Smooth muscle cell (in vitro differentiated cells): ENCODE measurements around the gene COL8A2. TPM values are rescaled to one million over a fixed set of nuclear protein-coding genes. Genes with fewer than 3 reads are reported as not detected.
A peak's percentile ranks its signal among the peaks of the same experiment; 100 is the strongest.

Experiments
- DNase-seq: peaks from one replicate; lab custom pipeline; 2025; ENCODE audit not compliant: unreplicated experiment; lab: John Stamatoyannopoulos, UW
- H2AFZ ChIP-seq: fragments of 200-600 bp; sonication (generic); 2 replicates; pipeline ENCODE4 v1.6.0; 2016; ENCODE audit warnings: antibody characterized with exemption, low read depth, mild to moderate bottlenecking
- H3F3A ChIP-seq: fragments of 200-600 bp; sonication (generic); 2 replicates; pipeline ENCODE4 v1.6.0; 2017; ENCODE audit warnings: antibody characterized with exemption, low read depth
- H3K27ac ChIP-seq: fragments of 200-600 bp; sonication (generic); 2 replicates; pipeline ENCODE4 v1.5.1; 2016; ENCODE audit warnings: low read depth, mild to moderate bottlenecking
- H3K27me3 ChIP-seq: fragments of 200-600 bp; sonication (generic); 2 replicates; pipeline ENCODE4 v1.6.1; 2016; ENCODE audit warnings: low read depth, mild to moderate bottlenecking
- H3K36me3 ChIP-seq: fragments of 200-600 bp; sonication (generic); 2 replicates; pipeline ENCODE4 v1.5.1; 2016; ENCODE audit warnings: low read depth
- H3K4me1 ChIP-seq: fragments of 200-600 bp; sonication (generic); 2 replicates; pipeline ENCODE4 v1.5.1; 2016; ENCODE audit warnings: low read depth
- H3K4me2 ChIP-seq: fragments of 200-600 bp; sonication (generic); 2 replicates; pipeline ENCODE4 v1.6.0; 2016; ENCODE audit warnings: mild to moderate bottlenecking
- H3K4me3 ChIP-seq: fragments of 200-600 bp; sonication (generic); 2 replicates; pipeline ENCODE4 v1.5.1; 2016; ENCODE audit warnings: mild to moderate bottlenecking
- H3K79me2 ChIP-seq: fragments of 200-600 bp; sonication (generic); 2 replicates; pipeline ENCODE4 v1.6.0; 2016; ENCODE audit warnings: low read depth, mild to moderate bottlenecking
- H3K9ac ChIP-seq: fragments of 200-600 bp; sonication (generic); 2 replicates; pipeline ENCODE4 v1.6.0; 2016; ENCODE audit warnings: low read depth
- H3K9me3 ChIP-seq: fragments of 200-600 bp; sonication (generic); replicated peaks from 2 replicates; pipeline ENCODE4 v1.5.1; 2016; ENCODE audit warnings: low read depth
- H4K20me1 ChIP-seq: fragments of 200-600 bp; sonication (generic); 2 replicates; pipeline ENCODE4 v1.6.0; 2016; ENCODE audit warnings: low read depth
- WGBS: methylation state at CpG from one replicate; pipeline ENCODE4 v1.1.7; 2016; ENCODE audit warnings: low lambda C conversion rate; 5-methylcytosine and 5-hydroxymethylcytosine counted together
- polyA plus RNA-seq: library from polyadenylated mRNA; unstranded; fragments of >200 nt; fragmentation: Nextera tagmentation; extraction: Ambion mirVana; gene quantifications from 2 replicates; pipeline ENCODE4 v1.2.1, GENCODE V29; 2016
- total RNA-seq: library from RNA; depleted of rRNA; stranded (reverse); fragments of >200 nt; gene quantifications from 2 replicates; pipeline ENCODE4 v1.2.3, GENCODE V29; 2014
- TF ChIP-seq, protein P1 (sequence below): fragments of 200-600 bp; sonication (generic); IDR thresholded peaks from 2 replicates; pipeline ENCODE4 v1.5.1; 2017; ENCODE audit warnings: borderline replicate concordance, mild to moderate bottlenecking, antibody characterized with exemption; ENCODE audit not compliant: insufficient read depth, poor library complexity, severe bottlenecking

The COL8A2 gene
- total and polyA plus RNA-seq, 2 experiments from 2014 or later: 21.7 to 59.0 TPM

GRCh38 chr1:36115200-36115669, 9.8 kb downstream of the COL8A2 start:
- WGBS: 64% methylated on average over 14 of the region's 18 CpGs
- no peak for DNase-seq
- no peak overlapping the region for H3K9ac ChIP-seq

DNA sequence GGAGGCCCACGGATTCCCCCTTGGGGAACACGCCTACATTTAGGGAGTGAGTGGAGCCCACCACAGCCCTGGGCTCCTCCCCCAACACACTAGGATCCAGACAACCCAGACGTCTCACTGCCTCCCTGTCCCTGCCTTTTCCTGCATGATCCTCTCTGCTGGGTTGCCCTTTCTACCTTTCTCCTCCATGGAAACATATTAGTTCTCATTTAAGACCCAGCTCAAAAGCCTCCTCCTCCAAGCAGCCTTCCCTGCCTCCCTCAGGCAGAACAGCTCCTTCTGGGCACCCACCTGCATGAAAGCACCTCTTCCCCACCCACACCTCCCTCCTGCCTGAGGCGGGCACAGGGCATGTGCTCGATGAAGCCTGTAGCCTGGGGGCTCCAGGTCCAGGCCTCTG, 10.7 kb downstream of the COL8A2 start:
- H3K27ac ChIP-seq: no peak overlapping the region

More at GRCh38 chr1:36115200-36115669, 9.8 kb downstream of the COL8A2 start:
- Histone ChIP-seq H4K20me1 (no peaks in the 10 kb centered on the region), H3K4me3 (no peak overlapping the region), H3K4me1 (peaks cover 21% of the 10 kb centered on the region), H3K27ac (peak overlapping the region; percentile 53), H3K27me3 (no peaks in the 10 kb centered on the region), H3K79me2 (no peaks in the 10 kb centered on the region), H3K9me3 (no peaks in the 10 kb centered on the region), H3K36me3 (no peaks in the 10 kb centered on the region), H2AFZ (no peak overlapping the region), H3K4me2 (no peak overlapping the region), H3F3A (peaks cover 4% of the 10 kb centered on the region)
- TF ChIP-seq, protein P1, sequence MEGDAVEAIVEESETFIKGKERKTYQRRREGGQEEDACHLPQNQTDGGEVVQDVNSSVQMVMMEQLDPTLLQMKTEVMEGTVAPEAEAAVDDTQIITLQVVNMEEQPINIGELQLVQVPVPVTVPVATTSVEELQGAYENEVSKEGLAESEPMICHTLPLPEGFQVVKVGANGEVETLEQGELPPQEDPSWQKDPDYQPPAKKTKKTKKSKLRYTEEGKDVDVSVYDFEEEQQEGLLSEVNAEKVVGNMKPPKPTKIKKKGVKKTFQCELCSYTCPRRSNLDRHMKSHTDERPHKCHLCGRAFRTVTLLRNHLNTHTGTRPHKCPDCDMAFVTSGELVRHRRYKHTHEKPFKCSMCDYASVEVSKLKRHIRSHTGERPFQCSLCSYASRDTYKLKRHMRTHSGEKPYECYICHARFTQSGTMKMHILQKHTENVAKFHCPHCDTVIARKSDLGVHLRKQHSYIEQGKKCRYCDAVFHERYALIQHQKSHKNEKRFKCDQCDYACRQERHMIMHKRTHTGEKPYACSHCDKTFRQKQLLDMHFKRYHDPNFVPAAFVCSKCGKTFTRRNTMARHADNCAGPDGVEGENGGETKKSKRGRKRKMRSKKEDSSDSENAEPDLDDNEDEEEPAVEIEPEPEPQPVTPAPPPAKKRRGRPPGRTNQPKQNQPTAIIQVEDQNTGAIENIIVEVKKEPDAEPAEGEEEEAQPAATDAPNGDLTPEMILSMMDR: no peak

GRCh38 chr1:36112823-36113222, 12.2 kb downstream of the COL8A2 start:
- no peak for DNase-seq
- TF ChIP-seq, protein P1: no peak
- H3K4me1 ChIP-seq: peaks cover 16% of the 10 kb centered on the region
- H3K36me3 ChIP-seq: no peaks in the 10 kb centered on the region
- no peaks in the 10 kb centered on the region for H3K79me2 ChIP-seq
- H3K9ac ChIP-seq: no peak overlapping the region
- WGBS: 92% methylated on average over 9 of the region's 9 CpGs
- H4K20me1 ChIP-seq: no peaks in the 10 kb centered on the region
- H3K4me3 ChIP-seq: no peak overlapping the region
- H2AFZ ChIP-seq: no peak overlapping the region
- H3K9me3 ChIP-seq: no peaks in the 10 kb centered on the region
- no peaks in the 10 kb centered on the region for H3K27me3 ChIP-seq
- H3K4me2 ChIP-seq: no peak overlapping the region
- no peak overlapping the region for H3K27ac ChIP-seq
- H3F3A ChIP-seq: peaks cover 6% of the 10 kb centered on the region

More for the DNA sequence above, 10.7 kb downstream of the COL8A2 start:
- peaks cover 4% of the 10 kb centered on the region for H3F3A ChIP-seq
- no peak overlapping the region for H3K9ac ChIP-seq
- no peaks in the 10 kb centered on the region for H3K79me2 ChIP-seq
- H3K4me3 ChIP-seq: no peak overlapping the region
- H2AFZ ChIP-seq: no peak overlapping the region
- H3K4me2 ChIP-seq: no peak overlapping the region
- no peak for DNase-seq
- peaks cover 14% of the 10 kb centered on the region for H3K4me1 ChIP-seq
- no peaks in the 10 kb centered on the region for H3K36me3 ChIP-seq
- no peaks in the 10 kb centered on the region for H3K27me3 ChIP-seq
- no peaks in the 10 kb centered on the region for H3K9me3 ChIP-seq
- no peaks in the 10 kb centered on the region for H4K20me1 ChIP-seq
- TF ChIP-seq, protein P1: no peak
- 84% methylated on average over 5 of the region's 5 CpGs for WGBS

GRCh38 chr1:36111151-36111550, 13.9 kb downstream of the COL8A2 start:
- H3K9me3 ChIP-seq: no peaks in the 10 kb centered on the region
- H3K27me3 ChIP-seq: no peaks in the 10 kb centered on the region
- no peaks in the 10 kb centered on the region for H4K20me1 ChIP-seq
- H3K27ac ChIP-seq: no peak overlapping the region
- no peak overlapping the region for H3K9ac ChIP-seq
- H3K36me3 ChIP-seq: no peaks in the 10 kb centered on the region
- H3F3A ChIP-seq: peaks cover 6% of the 10 kb centered on the region
- H2AFZ ChIP-seq: no peak overlapping the region
- peaks cover 16% of the 10 kb centered on the region for H3K4me1 ChIP-seq
- H3K4me3 ChIP-seq: no peak overlapping the region
- WGBS: 82% methylated on average over 4 of the region's 4 CpGs
- H3K79me2 ChIP-seq: no peaks in the 10 kb centered on the region
- H3K4me2 ChIP-seq: no peak overlapping the region
- DNase-seq: no peak
- TF ChIP-seq, protein P1: no peak
